Measurements from ENCODE around the gene NCKAP5.

GRCh38 chr2:132678483-132678882 is 889.8 kb downstream of the NCKAP5 start:
- TF ChIP-seq CTCF (IDR thresholded peaks at IDR 0.05; ENCODE audit: borderline replicate concordance, extremely low read depth, low read length, poor library complexity, severe bottlenecking) (no peak), EZH2 (IDR thresholded peaks at IDR 0.05; ENCODE audit: borderline replicate concordance, low read depth, low read length, severe bottlenecking) (no peak)

Measured in DND-41 (cell line).